ENCODE data around the gene CD226.
"Not testable (repeated sequence)": the region's sequence is repeated elsewhere in the genome, so short reads cannot be mapped to it uniquely, and the experiment has no call there.

- 0 out of 2 replicates have a peak, but pooled peaks have one; percentile 39 for TF ChIP-seq POLR2AphosphoS5 (IDR thresholded peaks at IDR 0.05; ENCODE audit: low read depth, low read length)
- TF ChIP-seq POLR2A (IDR thresholded peaks at IDR 0.05; ENCODE audit: low read depth, low read length); TAF1 (IDR thresholded peaks at IDR 0.05; ENCODE audit: borderline replicate concordance, low read depth, low read length): not testable (repeated sequence)
Observed at GRCh38 chr18:69939812-69940211, 7.9 kb downstream of the CD226 start.
